NCI-H1105 (cell line): ENCODE measurements around the gene HEXIM2.

Experiments used
- DNase-seq: peaks from one replicate; lab custom pipeline; 2025; lab: John Stamatoyannopoulos, UW

HEXIM2 gene

DNA sequence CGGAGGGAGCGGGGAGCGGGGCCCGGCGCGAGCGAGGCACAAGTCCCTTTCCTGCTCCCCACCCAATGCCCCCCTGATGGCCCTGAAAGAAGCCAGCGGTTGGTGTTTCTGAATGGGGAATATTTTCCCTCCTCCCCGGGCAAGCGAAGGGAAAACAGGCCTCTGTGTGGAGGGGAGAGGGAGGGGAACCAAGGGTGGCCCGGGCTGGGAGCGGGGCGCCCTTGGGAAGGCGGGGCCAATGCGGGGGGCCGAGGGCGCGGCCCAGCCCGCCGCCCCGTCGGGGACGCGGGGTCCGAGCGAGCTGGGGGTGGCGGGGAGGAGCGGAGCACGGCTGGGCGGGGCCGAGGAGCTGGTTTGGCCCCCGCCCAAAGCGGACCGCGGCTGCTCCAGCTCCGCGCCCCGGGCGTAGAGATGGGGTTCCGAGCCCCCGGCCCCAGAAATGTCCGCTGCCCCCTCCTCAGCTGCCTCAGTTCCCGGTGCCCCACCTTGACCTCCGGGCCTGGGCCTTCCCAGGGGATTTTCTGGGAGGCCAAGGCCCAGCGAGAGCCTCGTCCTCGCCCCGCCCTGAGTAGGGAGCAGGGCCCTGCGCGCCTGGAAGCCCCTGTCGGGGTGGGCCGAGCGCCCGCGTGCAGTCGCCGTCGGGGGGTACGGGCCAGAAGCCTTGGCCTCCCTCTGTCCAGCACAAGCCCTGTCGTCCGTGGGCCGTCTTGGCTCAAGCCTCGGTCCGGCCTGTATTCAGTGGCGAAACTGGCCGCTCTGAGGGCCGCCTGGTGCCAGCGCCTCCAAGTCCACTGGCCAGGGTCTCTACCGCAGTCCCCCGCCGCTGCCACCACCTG lies 17.3 kb upstream of the HEXIM2 start:
- no peak for DNase-seq

DNA sequence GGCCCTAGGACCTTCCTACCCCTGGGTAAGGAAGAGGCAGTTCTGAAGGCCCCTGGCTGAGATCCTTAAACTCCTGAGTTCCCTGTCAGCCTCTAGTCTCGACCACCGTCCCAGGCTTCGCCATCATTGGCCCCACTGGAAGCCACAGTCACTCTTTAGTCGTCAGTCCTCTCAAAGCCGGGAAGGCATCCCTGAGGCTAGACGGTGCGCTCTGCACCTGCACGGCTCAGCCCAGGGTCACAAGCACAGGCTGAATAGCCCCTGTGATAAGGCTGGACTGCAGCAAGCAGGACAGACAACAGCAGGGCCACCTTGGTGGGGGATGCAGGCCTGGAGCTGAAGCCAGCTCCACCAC lies 16.7 kb upstream of the HEXIM2 start:
- no peak for DNase-seq

DNA sequence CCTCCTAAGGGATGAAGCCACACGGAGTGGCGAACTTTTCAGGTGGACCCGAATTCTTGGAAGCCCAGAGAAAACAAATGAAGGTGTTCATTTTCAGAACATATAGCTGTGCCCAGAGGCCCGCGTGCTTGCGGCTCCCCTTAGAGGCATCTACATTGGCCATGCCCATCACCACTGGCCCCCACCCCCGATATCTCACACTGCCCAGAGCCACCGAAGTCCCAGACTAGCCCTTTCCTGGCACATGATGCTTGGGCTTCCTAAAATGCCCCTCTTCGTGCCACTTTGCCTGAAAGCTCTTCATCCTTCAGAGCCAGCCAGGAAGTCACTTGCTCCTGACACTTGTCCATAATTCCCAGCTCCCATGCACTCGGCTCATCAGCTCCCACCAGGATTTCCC lies 15.5 kb upstream of the HEXIM2 start:
- no peak for DNase-seq

DNA sequence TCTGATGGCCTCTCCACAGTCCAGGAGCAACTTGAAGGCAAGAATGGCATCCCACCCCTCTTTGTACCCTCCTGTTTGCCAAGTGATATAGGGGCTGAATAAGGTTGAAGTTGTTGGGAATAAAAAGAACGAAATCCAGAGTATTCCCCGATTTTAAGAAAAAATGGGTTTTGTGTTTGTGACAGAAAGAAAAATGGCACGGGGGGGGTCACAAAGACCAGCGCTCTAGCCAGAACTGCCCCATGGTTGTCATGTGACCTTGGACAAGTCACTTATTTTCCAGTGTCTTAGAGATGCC lies 15.1 kb upstream of the HEXIM2 start:
- no peak for DNase-seq

DNA sequence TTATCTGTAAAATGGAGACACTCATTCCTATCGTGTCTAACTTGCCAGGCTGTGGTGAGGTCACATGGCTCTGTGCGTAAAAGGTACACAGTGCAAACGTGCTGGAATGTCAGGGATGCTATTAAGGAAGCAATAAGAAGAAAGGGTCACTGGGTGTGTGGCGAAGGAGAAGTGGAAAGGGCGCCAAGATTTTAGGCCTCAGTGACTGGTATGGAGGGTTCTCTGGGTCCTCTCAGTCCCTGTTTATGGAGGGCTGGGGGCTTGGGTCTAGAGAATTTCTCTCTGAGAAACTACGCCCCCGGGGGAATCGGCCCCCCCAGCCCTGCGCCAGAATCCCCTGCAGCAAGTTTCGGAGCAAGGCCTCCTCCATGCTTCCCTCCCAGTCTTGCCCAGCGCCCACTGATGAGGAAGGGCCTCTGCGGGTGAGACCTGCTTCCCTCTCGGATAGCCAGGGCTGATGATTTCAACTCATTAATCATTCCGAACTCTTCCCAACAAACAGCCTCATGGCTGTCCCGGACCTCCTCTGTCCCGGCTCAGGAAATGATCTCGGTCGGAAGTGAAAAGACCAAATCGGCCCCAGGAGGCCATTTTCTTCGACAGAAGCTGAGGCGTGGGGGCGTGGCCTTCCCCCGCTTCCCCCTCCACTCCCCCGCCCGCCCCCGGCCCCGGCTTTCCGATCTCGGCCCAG lies 14.6 kb upstream of the HEXIM2 start:
- DNase-seq = peak; percentile 76

DNA sequence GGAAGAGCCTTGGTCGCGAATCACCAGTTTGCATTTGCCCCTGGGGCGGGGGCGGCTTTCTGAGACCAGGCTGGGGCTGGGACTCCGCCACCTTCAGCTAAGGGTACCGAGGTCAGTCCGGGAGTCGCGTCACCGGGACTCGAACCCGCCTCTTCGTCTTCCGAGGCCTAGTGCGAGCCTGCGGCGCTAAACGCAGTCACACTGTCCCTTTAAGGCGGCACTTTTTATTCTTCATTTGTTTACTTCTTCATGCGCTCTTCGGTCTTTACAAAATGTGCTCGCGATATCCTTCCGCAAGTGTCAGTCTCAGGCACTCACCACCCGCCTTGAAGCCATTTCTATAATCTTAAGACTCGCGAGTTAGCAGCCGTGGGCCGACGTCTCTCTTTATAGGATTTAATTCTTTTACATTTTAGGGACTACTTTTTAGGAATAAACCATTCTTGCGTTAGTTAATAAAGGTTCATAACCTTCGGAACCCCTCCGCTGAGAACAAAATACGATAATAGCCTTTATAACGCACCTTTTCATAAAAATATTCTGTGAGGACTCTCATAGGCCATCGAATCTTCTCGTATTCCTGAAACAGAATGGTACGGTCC lies 14.0 kb upstream of the HEXIM2 start:
- DNase-seq = peak; percentile 82

DNA sequence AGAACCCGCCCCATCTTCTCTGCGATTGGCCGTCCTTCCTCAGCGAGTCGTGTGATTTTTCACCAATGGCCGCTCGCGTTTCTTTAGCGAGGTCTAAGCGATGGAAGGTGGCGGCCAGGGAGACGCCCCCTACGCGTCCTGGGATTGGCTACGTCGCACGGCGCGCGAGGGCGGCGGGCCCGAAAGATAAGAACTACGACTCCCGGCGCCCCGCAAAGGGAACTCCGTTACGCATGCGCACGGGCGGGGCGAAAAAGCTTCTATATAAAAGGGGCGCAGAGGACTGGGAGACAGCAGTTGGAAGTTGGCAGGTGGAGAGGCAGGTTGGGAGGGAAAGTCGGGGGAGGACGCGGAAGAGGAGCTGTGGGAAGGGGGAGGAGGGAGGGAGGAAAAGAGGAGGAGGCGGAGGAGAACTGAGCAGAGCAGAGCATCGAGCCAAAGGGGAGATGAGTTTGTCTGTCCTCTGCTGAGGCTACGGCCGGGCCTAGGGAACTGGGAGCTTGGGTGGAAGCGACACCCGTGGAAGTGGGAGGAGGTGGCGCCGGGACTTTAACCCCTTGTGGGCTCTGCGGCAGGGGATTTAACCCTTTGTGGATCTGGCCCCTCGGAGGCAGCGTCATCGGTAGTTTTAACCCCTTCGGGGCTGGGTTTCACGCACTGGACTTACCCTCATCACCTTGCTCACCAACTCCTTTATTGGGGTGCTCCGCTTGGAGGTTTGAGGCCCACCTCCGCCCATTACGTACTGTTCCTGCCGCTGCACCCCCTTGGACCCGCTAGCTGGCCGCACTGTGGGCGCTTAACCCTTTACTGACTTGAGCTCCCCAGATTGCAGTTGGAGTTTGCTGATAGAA lies 13.3 kb upstream of the HEXIM2 start, which contains the start of gene HEXIM1:
Gene HEXIM1 (plus strand): TSS at position 293 of the 854 bp plus-strand sequence. CDS start 716 bp downstream, outside the sequence.
- peak; percentile 99 for DNase-seq

DNA sequence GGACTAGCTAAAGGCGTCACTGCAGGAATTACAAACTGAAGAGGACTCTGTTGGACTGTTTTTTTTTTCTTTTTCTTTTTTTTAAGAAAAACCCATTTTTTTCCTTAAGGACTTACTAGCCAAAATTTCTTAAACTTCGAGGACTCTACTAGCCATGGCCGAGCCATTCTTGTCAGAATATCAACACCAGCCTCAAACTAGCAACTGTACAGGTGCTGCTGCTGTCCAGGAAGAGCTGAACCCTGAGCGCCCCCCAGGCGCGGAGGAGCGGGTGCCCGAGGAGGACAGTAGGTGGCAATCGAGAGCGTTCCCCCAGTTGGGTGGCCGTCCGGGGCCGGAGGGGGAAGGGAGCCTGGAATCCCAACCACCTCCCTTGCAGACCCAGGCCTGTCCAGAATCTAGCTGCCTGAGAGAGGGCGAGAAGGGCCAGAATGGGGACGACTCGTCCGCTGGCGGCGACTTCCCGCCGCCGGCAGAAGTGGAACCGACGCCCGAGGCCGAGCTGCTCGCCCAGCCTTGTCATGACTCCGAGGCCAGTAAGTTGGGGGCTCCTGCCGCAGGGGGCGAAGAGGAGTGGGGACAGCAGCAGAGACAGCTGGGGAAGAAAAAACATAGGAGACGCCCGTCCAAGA lies 12.5 kb upstream of the HEXIM2 start:
- peak; percentile 61 for DNase-seq

DNA sequence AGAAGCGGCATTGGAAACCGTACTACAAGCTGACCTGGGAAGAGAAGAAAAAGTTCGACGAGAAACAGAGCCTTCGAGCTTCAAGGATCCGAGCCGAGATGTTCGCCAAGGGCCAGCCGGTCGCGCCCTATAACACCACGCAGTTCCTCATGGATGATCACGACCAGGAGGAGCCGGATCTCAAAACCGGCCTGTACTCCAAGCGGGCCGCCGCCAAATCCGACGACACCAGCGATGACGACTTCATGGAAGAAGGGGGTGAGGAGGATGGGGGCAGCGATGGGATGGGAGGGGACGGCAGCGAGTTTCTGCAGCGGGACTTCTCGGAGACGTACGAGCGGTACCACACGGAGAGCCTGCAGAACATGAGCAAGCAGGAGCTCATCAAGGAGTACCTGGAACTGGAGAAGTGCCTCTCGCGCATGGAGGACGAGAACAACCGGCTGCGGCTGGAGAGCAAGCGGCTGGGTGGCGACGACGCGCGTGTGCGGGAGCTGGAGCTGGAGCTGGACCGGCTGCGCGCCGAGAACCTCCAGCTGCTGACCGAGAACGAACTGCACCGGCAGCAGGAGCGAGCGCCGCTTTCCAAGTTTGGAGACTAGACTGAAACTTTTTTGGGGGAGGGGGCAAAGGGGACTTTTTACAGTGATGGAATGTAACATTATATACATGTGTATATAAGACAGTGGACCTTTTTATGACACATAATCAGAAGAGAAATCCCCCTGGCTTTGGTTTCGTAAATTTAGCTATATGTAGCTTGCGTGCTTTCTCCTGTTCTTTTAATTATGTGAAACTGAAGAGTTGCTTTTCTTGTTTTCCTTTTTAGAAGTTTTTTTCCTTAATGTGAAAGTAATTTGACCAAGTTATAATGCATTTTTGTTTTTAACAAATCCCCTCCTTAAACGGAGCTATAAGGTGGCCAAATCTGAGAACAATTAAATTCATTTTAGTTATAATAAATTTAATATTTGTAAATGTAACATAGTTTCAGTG lies 11.7 kb upstream of the HEXIM2 start:
- DNase-seq = no peak

DNA sequence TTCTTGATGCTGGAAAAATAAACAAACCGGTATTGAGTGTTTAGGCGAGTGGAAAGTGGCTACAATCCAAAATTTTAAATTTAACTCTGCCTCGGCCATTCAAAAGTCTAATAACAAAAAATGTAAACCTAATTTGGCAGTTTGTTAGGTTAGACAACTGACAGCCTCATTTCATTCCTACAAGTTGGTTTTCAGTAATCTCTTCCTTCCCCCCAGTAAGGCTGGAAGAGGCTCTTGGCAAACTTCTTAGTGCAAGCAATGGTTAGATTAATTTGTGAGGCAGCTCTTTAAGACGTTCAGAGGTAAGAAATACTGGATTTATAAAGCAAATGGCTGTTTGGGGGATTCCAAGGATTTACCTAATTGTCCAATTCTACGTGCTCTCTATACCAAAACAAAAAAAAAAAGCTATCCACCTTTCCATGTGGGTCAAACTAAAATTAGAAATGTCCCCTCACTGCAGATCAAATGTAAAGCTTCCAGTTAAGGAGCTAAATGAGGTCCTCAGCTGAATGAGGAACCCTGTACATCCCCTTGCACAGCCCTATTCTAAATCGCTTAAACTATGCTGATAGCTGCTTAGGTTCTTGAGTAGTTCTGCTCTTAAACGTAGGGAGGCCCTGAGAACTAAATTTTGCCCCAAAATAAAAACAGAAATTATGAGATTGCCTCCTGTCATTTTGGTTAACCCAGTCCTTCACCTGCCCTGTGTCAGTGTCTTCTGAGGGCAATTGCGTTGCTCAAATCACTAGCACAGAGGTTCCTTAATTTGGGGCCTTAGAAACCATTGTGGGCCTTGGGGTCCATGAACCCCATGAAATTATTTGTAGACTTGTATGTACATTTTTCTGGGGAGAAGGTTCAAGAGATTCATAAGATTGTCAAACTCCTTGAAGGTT lies 10.5 kb upstream of the HEXIM2 start:
- DNase-seq = no peak

DNA sequence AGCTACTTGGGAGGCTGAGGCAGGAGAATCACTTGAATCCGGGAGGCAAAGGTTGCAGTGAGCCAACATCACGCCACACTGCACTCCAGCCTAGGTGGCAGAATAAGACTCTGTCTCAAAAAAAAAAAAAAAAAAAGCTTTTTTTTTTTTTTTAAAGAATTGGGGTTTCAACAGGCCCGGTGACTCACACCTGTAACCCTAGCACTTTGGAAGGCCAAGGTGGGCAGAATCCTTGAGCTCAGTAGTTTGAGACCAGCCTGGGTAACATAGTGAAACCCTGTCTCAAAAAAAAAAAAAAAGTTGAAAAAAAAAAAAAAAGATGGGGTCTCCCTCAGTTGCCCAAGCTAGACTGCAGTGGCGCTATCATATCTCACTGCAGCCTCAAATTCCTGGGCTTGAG lies 6.6 kb upstream of the HEXIM2 start:
- no peak for DNase-seq

DNA sequence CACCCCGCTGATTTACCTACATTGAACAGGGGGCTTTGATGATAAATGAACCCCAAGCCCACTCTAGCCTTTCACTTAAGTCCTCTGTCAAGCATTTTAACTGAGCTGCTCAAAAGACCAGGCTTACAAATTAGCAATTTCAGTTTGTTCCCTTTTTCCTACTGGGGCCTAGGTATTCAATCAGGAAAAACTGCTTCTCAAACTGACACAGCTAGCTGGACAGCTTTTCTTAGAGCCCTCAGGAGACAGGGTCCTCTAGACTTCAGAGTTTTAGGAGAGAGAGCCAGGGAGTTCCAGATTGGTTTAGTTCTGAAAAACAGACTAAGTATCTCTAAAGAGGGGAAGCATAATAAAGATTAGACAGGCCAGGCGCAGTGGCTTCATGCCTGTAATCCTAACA lies 6.2 kb upstream of the HEXIM2 start:
- DNase-seq = no peak

DNA sequence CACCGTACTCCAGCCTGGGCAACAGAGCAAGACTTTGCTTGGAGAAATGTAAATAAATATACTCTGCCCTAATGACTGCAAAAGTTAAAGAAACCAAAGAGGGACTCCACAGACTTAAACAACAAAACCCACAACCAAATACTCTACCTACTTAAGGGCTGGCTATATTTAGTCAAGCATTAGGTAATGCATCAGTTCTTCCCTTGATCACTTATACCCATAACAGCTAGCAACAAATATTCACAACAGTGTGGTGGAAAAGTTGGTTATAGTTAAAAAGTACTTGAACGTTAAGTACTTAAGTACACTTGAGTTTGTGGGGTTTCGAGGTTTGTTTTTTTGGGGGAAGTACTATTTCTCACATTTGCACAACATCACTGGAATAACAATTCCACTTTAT lies 5.4 kb upstream of the HEXIM2 start:
- DNase-seq = no peak

DNA sequence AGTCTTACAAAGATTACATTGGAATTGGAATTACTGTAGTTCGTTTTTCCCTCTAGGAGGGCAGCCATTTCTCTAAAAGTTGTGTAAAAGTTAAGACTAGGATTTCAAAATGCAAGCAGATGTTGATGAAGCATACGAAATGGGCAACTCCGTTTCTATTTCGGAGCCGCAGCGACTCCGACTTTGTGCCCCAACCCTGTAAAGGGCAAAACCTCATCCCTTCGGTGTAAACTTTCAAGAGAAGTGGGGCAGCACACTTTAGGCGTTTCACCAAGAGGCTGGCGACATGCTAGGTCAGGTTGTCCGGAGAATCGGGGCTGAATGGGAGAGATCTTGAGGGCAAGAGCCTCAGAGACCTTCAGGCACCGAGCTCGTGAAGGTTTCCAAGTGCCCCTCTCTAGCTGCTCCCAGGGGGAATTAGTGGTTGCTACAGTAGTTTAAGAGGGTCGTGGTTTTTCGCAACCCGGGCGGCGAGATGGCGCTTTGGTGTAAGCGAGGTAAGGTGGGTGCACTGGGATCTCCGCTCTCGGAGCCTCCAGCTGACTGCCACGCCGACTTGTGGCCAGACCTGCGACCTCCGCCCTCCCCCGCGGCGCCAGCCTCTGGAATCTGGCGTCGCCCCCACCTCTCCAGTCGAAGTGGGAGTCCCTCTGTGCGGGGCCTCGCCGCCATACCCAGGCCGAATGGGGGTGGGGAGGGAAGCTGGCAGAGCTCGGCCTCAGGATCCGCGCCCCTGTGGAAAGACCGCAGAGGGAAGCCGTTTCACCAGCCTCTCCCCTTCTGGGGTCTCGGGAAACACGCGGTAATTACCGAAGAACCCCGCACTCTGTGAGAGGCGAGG lies 1.0 kb upstream of the HEXIM2 start:
- peak; percentile 61 for DNase-seq

DNA sequence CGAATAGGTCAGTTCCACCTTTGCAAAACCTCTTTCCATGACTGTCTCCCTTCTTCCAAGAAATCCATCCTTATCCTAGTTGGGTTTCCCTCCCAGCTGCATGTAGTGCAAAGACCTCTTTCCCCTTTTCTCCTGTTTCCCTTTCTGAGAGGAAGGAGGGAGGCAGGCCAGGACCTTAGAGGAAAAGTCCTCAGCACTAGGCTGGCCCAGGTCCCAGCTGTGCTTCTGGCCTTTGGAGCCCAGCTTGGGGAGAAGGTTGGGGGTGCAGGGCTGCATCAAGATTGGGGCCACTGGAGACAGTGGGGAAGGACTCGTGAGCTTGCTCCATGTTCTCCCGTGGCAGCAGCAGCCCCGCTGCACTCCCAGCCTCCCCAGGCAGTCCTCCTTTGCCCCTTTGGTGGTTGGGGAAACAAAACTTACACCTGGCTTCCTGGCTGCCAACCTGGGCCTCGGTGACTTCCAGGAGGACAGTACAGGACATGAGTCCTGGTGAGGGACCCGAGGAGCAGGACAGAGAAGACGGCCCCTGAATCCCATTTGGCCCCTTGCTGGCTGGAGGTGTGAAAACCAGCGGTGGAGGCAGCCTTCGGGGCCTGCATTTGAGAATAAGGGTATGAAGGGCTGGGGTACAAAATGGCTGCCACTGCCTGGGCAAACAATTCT lies 481 bp downstream of the HEXIM2 start:
- no peak for DNase-seq

DNA sequence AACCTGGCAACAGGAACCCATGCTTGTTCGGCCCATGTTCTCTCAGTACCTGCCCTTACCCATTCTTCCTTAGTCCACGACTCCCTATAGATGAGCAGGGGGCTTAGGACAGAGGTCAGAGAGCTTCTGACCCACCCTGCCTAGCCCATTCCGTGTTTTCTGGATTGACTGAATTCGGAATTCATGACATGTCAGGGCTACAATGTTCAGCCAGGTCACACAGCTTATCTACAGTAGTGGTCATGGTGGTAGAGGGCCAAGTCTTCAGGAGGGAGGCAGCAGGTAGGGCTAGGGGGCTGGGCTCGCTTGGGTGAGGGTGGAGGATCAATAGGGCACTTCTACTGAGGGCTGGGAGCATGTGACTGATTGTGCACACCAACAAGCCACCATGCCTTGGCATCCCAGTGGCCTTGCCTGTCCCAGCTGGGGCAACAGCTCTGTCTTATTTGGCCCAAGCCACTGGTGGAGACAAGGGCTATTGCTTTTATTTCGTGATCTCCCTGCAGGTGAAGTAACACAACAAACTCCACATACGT lies 3.1 kb downstream of the HEXIM2 start:
- no peak for DNase-seq

DNA sequence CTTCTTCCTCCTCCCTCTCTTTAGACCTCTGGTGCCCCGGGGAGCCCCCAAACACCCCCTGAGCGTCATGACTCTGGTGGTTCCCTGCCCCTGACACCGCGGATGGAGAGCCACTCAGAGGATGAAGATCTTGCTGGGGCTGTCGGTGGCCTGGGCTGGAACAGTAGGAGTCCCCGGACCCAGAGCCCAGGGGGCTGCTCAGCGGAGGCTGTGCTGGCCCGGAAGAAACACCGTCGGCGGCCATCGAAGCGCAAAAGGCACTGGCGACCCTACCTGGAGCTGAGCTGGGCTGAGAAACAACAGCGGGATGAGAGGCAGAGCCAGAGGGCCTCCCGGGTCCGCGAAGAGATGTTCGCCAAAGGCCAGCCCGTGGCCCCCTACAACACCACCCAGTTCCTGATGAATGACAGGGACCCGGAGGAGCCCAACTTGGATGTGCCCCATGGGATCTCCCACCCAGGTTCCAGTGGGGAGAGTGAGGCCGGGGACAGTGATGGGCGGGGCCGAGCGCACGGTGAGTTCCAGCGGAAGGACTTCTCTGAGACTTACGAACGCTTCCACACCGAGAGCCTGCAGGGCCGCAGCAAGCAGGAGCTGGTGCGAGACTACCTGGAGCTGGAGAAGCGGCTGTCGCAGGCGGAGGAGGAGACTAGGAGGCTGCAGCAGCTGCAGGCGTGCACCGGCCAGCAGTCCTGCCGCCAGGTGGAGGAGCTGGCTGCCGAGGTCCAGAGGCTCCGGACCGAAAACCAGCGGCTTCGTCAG lies 7.5 kb downstream of the HEXIM2 start:
- no peak for DNase-seq
